CD14-positive monocyte (primary cell): Measurements from ENCODE around the gene ALS2. TPM values are rescaled to one million over a fixed set of nuclear protein-coding genes. Genes with fewer than 3 reads are reported as not detected.

Source experiments
- DNase-seq, 3 donors: peaks; one replicate each; pipeline ENCODE4 v3.0.0-alpha.2; 2011 to 2022
- H2AFZ ChIP-seq: 2 replicates; pipeline ENCODE4 v1.6.0; 2012; ENCODE audit warnings: mild to moderate bottlenecking, low read depth, low read length, inconsistent platforms; ENCODE audit not compliant: insufficient read depth, poor library complexity, severe bottlenecking
- H3K27ac ChIP-seq, 2 donors: 1 replicate in 1 of 2; 2 replicates in 1 of 2; pipeline ENCODE4 v1.5.1; 2012 to 2013; ENCODE audit warnings: low read length in 2 of 2, control low read depth in 1 of 2, inconsistent platforms in 1 of 2, low read depth in 1 of 2, mild to moderate bottlenecking in 1 of 2
- H3K27me3 ChIP-seq, 2 donors: one replicate each; pipeline versions ENCODE4 v1.6.0 to v1.6.1; 2011 to 2013; ENCODE audit warnings: low read length in 2 of 2; ENCODE audit not compliant: control insufficient read depth in 2 of 2, insufficient read depth in 2 of 2
- H3K36me3 ChIP-seq, 2 donors: replicated peaks in 1 of 2; 1 replicate in 1 of 2; 2 replicates in 1 of 2; pipeline versions ENCODE4 v1.5.1 to v1.6.1; 2012 to 2013; ENCODE audit warnings: low read length in 2 of 2, control low read depth in 1 of 2, inconsistent platforms in 1 of 2, mild to moderate bottlenecking in 1 of 2; ENCODE audit not compliant: insufficient read depth in 2 of 2, control insufficient read depth in 1 of 2
- H3K4me1 ChIP-seq, 2 donors: 1 replicate in 1 of 2; 2 replicates in 1 of 2; pipeline versions ENCODE4 v1.5.1 to v1.6.1; 2012 to 2013; ENCODE audit warnings: low read length in 2 of 2, control low read depth in 1 of 2, inconsistent platforms in 1 of 2, mild to moderate bottlenecking in 1 of 2, moderate library complexity in 1 of 2; ENCODE audit not compliant: insufficient read depth in 2 of 2, control insufficient read depth in 1 of 2
- H3K4me2 ChIP-seq: replicated peaks from 2 replicates; pipeline ENCODE3; 2012; ENCODE audit warnings: low read length, moderate library complexity, mild to moderate bottlenecking; ENCODE audit not compliant: poor library complexity, severe bottlenecking; ENCODE audit errors: extremely low read depth
- H3K4me3 ChIP-seq, 3 experiments: fragments of 200-600 bp in 1 of 3; sonication (generic) in 1 of 3; replicated peaks in 1 of 3; 1 replicate in 2 of 3; 2 replicates in 1 of 3; pipeline ENCODE4 v1.5.1; 2011 to 2013; ENCODE audit warnings: low read length in 3 of 3, mild to moderate bottlenecking in 3 of 3, control low read depth in 2 of 3, low read depth in 2 of 3, inconsistent platforms in 1 of 3, moderate library complexity in 1 of 3
- H3K79me2 ChIP-seq: 2 replicates; pipeline ENCODE4 v1.6.0; 2012; ENCODE audit warnings: mild to moderate bottlenecking, control low read depth, inconsistent platforms, low read length, moderate library complexity; ENCODE audit not compliant: insufficient read depth
- H3K9ac ChIP-seq: 2 replicates; pipeline ENCODE4 v1.6.0; 2017; ENCODE audit warnings: low read length, mild to moderate bottlenecking; ENCODE audit not compliant: insufficient read depth, poor library complexity, severe bottlenecking
- H3K9me3 ChIP-seq, 2 donors: replicated peaks in 1 of 2; 1 replicate in 1 of 2; 2 replicates in 1 of 2; pipeline versions ENCODE4 v1.5.1 to v1.6.1; 2012 to 2013; ENCODE audit warnings: low read length in 2 of 2, control low read depth in 1 of 2; ENCODE audit not compliant: control insufficient read depth in 1 of 2, insufficient read depth in 1 of 2
- H4K20me1 ChIP-seq: 2 replicates; pipeline ENCODE4 v1.6.0; 2012; ENCODE audit warnings: mild to moderate bottlenecking, low read length, control low read depth, moderate library complexity; ENCODE audit not compliant: insufficient read depth
- H3K27ac Mint-ChIP-seq, 7 donors: one replicate each; pipeline ENCODE4 v1.8.0; 2020; ENCODE audit warnings: mild to moderate bottlenecking in 7 of 7, mixed read lengths in 7 of 7, moderate library complexity in 6 of 7, inconsistent platforms in 2 of 7
- H3K27me3 Mint-ChIP-seq, 3 donors: one replicate each; pipeline ENCODE4 v1.8.0; 2021 to 2022; ENCODE audit warnings: low read depth in 3 of 3, mild to moderate bottlenecking in 3 of 3, mixed read lengths in 3 of 3, moderate library complexity in 3 of 3, inconsistent platforms in 1 of 3
- H3K36me3 Mint-ChIP-seq, 2 donors: one replicate each; pipeline ENCODE4 v1.8.0; 2020; ENCODE audit warnings: mixed read lengths in 2 of 2, inconsistent platforms in 1 of 2, mild to moderate bottlenecking in 1 of 2
- H3K4me1 Mint-ChIP-seq: one replicate; pipeline ENCODE4 v1.8.0; 2020; ENCODE audit warnings: mild to moderate bottlenecking, mixed read lengths
- H3K4me3 Mint-ChIP-seq, 2 donors: one replicate each; pipeline ENCODE4 v1.8.0; 2020; ENCODE audit warnings: mild to moderate bottlenecking in 2 of 2, mixed read lengths in 2 of 2, moderate library complexity in 1 of 2
- H3K9me3 Mint-ChIP-seq, 7 donors: one replicate each; pipeline ENCODE4 v1.8.0; 2020 to 2022; ENCODE audit warnings: mixed read lengths in 7 of 7, mild to moderate bottlenecking in 6 of 7, moderate library complexity in 6 of 7, inconsistent platforms in 2 of 7
- CTCF ChIP-seq: fragments of 200-600 bp; IDR thresholded peaks from one replicate; pipeline ENCODE4 v1.8.0; 2022; ENCODE audit warnings: antibody characterized with exemption, mild to moderate bottlenecking
- WGBS: methylation state at CpG from one replicate; pipeline ENCODE4 v1.1.5; 2013; ENCODE audit warnings: missing lambda C conversion rate; ENCODE audit not compliant: insufficient coverage; 5-methylcytosine and 5-hydroxymethylcytosine counted together
- intact Hi-C, 2 donors: fragments of 100-400 bp; cut with micrococcal nuclease; formaldehyde crosslinking; loops; one replicate each; pipeline versions ENCODE4 v1.15.0 to v1.15.1; 2023
- polyA plus RNA-seq, 3 donors: library from polyadenylated mRNA; depleted of rRNA in 1 of 3; unstranded in 2 of 3; stranded (reverse) in 1 of 3; fragments of 300-500 nt in 2 of 3; fragments of >200 nt in 1 of 3; fragmentation: Illumina TruSeq in 2 of 3; gene quantifications; 1 replicate in 2 of 3; 2 replicates in 1 of 3; pipeline ENCODE4 v1.2.3, GENCODE V29; 2012 to 2021

Gene ALS2
- polyA plus RNA-seq, 3 donors, result 2.6 to 4.7 (median 3.1) TPM

- peaks cover 2 to 4% (median 3%) of the 10 kb centered on the region in 3 donors for H3K27me3 Mint-ChIP-seq
Measured at GRCh38 chr2:201794294-201794693, 13.6 kb upstream of the ALS2 start.

GRCh38 chr2:201793631-201794030 lies 12.9 kb upstream of the ALS2 start:
- intact Hi-C loops, result no loop called here
- Mint-ChIP-seq H3K27me3 (peaks cover 2 to 6% (median 4%) of the 10 kb centered on the region in 3 donors), H3K27ac (no peak overlapping the region)

More at GRCh38 chr2:201794294-201794693, 13.6 kb upstream of the ALS2 start:
- Mint-ChIP-seq H3K27ac (no peak overlapping the region), H3K36me3 (no peaks in the 10 kb centered on the region), H3K4me1 (peaks cover 3% of the 10 kb centered on the region), H3K4me3 (no peak overlapping the region), H3K9me3 (peaks cover 0 to 1% (median 0%) of the 10 kb centered on the region in 7 donors)
- H3K27me3 ChIP-seq, result no peaks in the 10 kb centered on the region
- no peak for DNase-seq
- no peaks in the 10 kb centered on the region for H3K4me1 ChIP-seq
- H3K4me3 ChIP-seq, result no peak overlapping the region
- no peak overlapping the region for H2AFZ ChIP-seq
- no peaks in the 10 kb centered on the region for H3K9me3 ChIP-seq
- intact Hi-C loops, result no loop called here
- no peak overlapping the region for H3K9ac ChIP-seq
- H3K36me3 ChIP-seq, result no peaks in the 10 kb centered on the region
- TF ChIP-seq CTCF, result no peak
- H3K4me2 ChIP-seq, result no peak overlapping the region
- H4K20me1 ChIP-seq, result no peaks in the 10 kb centered on the region
- no CpG with 5 or more reads among the region's 6 CpGs for WGBS
- no peak overlapping the region for H3K27ac ChIP-seq
- no peaks in the 10 kb centered on the region for H3K79me2 ChIP-seq

More at GRCh38 chr2:201793631-201794030, 12.9 kb upstream of the ALS2 start:
- H3K4me1 ChIP-seq, result no peaks in the 10 kb centered on the region
- no peak for TF ChIP-seq CTCF
- H2AFZ ChIP-seq, result no peak overlapping the region
- no peaks in the 10 kb centered on the region for H3K79me2 ChIP-seq
- no peaks in the 10 kb centered on the region for H4K20me1 ChIP-seq
- H3K36me3 ChIP-seq, result no peaks in the 10 kb centered on the region
- Mint-ChIP-seq H3K4me3 (no peak overlapping the region), H3K4me1 (peaks cover 3% of the 10 kb centered on the region), H3K9me3 (peaks cover 0 to 1% (median 0%) of the 10 kb centered on the region in 7 donors), H3K36me3 (no peaks in the 10 kb centered on the region)
- H3K4me3 ChIP-seq, result no peak overlapping the region
- no peak overlapping the region for H3K9ac ChIP-seq
- H3K4me2 ChIP-seq, result no peak overlapping the region
- H3K27me3 ChIP-seq, result no peaks in the 10 kb centered on the region
- no CpG with 5 or more reads among the region's 1 CpG for WGBS
- no peak for DNase-seq
- no peak overlapping the region for H3K27ac ChIP-seq
- H3K9me3 ChIP-seq, result no peaks in the 10 kb centered on the region
